ENCODE measurements around the gene DYSF.

DYSF gene

GRCh38 chr2:71691747-71692441, 238.5 kb downstream of the DYSF start:
- no peak overlapping the region for H3K27ac ChIP-seq
- TF ChIP-seq ZFX (IDR thresholded peaks at IDR 0.05) = no peak
- no peak for TF ChIP-seq CTCF (conservative IDR thresholded peaks at IDR 0.05)

- TF ChIP-seq CTCF (conservative IDR thresholded peaks at IDR 0.05) = no peak
- TF ChIP-seq ZFX (IDR thresholded peaks at IDR 0.05) = no peak
- no peak overlapping the region for H3K27ac ChIP-seq
Measured at GRCh38 chr2:71692621-71693277, 239.4 kb downstream of the DYSF start.

GRCh38 chr2:71693286-71694270, 240.2 kb downstream of the DYSF start:
- no peak overlapping the region for H3K27ac ChIP-seq
- TF ChIP-seq CTCF (conservative IDR thresholded peaks at IDR 0.05) = no peak
- TF ChIP-seq ZFX (IDR thresholded peaks at IDR 0.05) = no peak

GRCh38 chr2:71694501-71695234, 241.3 kb downstream of the DYSF start:
- TF ChIP-seq ZFX (IDR thresholded peaks at IDR 0.05) (no peak), CTCF (conservative IDR thresholded peaks at IDR 0.05) (no peak)
- no peak overlapping the region for H3K27ac ChIP-seq

- H3K27ac ChIP-seq = no peak overlapping the region
- TF ChIP-seq ZFX (IDR thresholded peaks at IDR 0.05) (no peak), CTCF (conservative IDR thresholded peaks at IDR 0.05) (no peak)
Measured at GRCh38 chr2:71695235-71696120, 242.1 kb downstream of the DYSF start.

GRCh38 chr2:71696381-71696780, 243.0 kb downstream of the DYSF start:
- no peak for TF ChIP-seq CTCF (conservative IDR thresholded peaks at IDR 0.05)
- H3K27ac ChIP-seq = no peak overlapping the region

All from C4-2B (cell line).